H1 (cell line): ENCODE results near the gene BTBD9. TPM values are rescaled to one million over a fixed set of nuclear protein-coding genes. Genes with fewer than 3 reads are reported as not detected.

Experiments used
- CTCF ChIA-PET: fragments of 300-600 bp; sonication (Branson Sonifier 250); formaldehyde crosslinking; loops from one replicate; lab custom pipeline; 2021; ENCODE audit not compliant: partially characterized antibody; lab: Charles Lee
- POLR2A ChIA-PET: fragments of 300-600 bp; sonication (Branson Sonifier 250); formaldehyde crosslinking; loops from one replicate; lab custom pipeline; 2021; ENCODE audit warnings: inconsistent platforms; ENCODE audit not compliant: partially characterized antibody; lab: Charles Lee
- DNase-seq, 2 experiments: peaks; one replicate each; pipeline versions ENCODE4 v3.0.0 to v3.0.0-alpha.2; 2010 to 2022; ENCODE audit warnings: low spot score in 2 of 2, low read depth in 1 of 2, mixed read lengths in 1 of 2
- FAIRE-seq: peaks from 2 replicates; lab custom pipeline; 2011; peaks lifted over from hg19 to GRCh38; lab: Jason Lieb, UNC
- H2AFZ ChIP-seq: 2 replicates; pipeline ENCODE4 v1.8.1; 2012; ENCODE audit warnings: low read length, inconsistent platforms
- H2AK5ac ChIP-seq: 2 replicates; pipeline ENCODE4 v1.6.1; 2013; ENCODE audit warnings: low read depth, low read length
- H2BK120ac ChIP-seq: replicated peaks from 2 replicates; pipeline ENCODE3; 2013; ENCODE audit warnings: low read depth, low read length, inconsistent platforms
- H2BK12ac ChIP-seq: 2 replicates; pipeline ENCODE4 v1.6.1; 2013; ENCODE audit warnings: low read depth, low read length
- H2BK15ac ChIP-seq: 2 replicates; pipeline ENCODE4 v1.6.1; 2013; ENCODE audit warnings: low read length
- H2BK20ac ChIP-seq: 2 replicates; pipeline ENCODE4 v1.6.1; 2013; ENCODE audit warnings: low read length
- H2BK5ac ChIP-seq: 2 replicates; pipeline ENCODE4 v1.6.1; 2013; ENCODE audit warnings: low read depth, low read length
- H3K14ac ChIP-seq: 2 replicates; pipeline ENCODE4 v1.6.1; 2013; ENCODE audit warnings: inconsistent platforms; ENCODE audit not compliant: insufficient read length
- H3K18ac ChIP-seq: 2 replicates; pipeline ENCODE4 v1.6.1; 2013; ENCODE audit warnings: low read length; ENCODE audit errors: extremely low read depth
- H3K23ac ChIP-seq: 2 replicates; pipeline ENCODE4 v1.6.1; 2013; ENCODE audit warnings: inconsistent platforms; ENCODE audit not compliant: insufficient read length
- H3K23me2 ChIP-seq: 2 replicates; pipeline ENCODE4 v1.6.1; 2013; ENCODE audit warnings: low read depth, low read length
- H3K27ac ChIP-seq: 2 replicates; pipeline ENCODE4 v1.6.1; 2011; ENCODE audit warnings: low read depth, low read length, inconsistent platforms
- H3K27me3 ChIP-seq, 4 experiments: replicated peaks in 1 of 4; 1 replicate in 1 of 4; 2 replicates in 3 of 4; pipeline versions ENCODE4 v1.6.1 to v1.8.1; 2011 to 2013; ENCODE audit warnings: low read length in 3 of 4, mild to moderate bottlenecking in 3 of 4, inconsistent platforms in 2 of 4, mixed read lengths in 2 of 4, moderate library complexity in 1 of 4; ENCODE audit not compliant: control insufficient read depth in 3 of 4, insufficient read depth in 3 of 4; ENCODE audit errors: extremely low read depth in 1 of 4
- H3K36me3 ChIP-seq, 4 experiments: 2 replicates each; pipeline versions ENCODE4 v1.6.1 to v1.8.1; 2011 to 2013; ENCODE audit warnings: mild to moderate bottlenecking in 4 of 4, low read length in 3 of 4, moderate library complexity in 2 of 4, control low read depth in 1 of 4, inconsistent platforms in 1 of 4; ENCODE audit not compliant: insufficient read depth in 4 of 4, control insufficient read depth in 2 of 4
- H3K4ac ChIP-seq: replicated peaks from 2 replicates; pipeline ENCODE3; 2013; ENCODE audit warnings: low read length, low read depth, mixed read lengths, inconsistent platforms; ENCODE audit not compliant: insufficient read length
- H3K4me1 ChIP-seq, 4 experiments: replicated peaks in 1 of 4; 1 replicate in 1 of 4; 2 replicates in 3 of 4; pipeline versions ENCODE4 v1.6.1 to v1.8.1; 2011 to 2013; ENCODE audit warnings: low read length in 3 of 4, inconsistent platforms in 2 of 4, mixed read lengths in 1 of 4; ENCODE audit not compliant: insufficient read depth in 4 of 4, control insufficient read depth in 3 of 4
- H3K4me2 ChIP-seq, 2 experiments: 2 replicates each; pipeline versions ENCODE4 v1.6.1 to v1.8.1; 2011 to 2013; ENCODE audit warnings: low read depth in 2 of 2, low read length in 2 of 2, control low read depth in 1 of 2, inconsistent platforms in 1 of 2, mild to moderate bottlenecking in 1 of 2; ENCODE audit not compliant: insufficient read depth in 1 of 2
- H3K4me3 ChIP-seq, 4 experiments: fragments of 200-600, 300-600 bp in 1 of 4; sonication (generic), shearing (Covaris generic), sonication (Bioruptor Twin) in 1 of 4; 2 replicates each; pipeline versions ENCODE4 v1.5.1 to v1.8.1; 2011 to 2016; ENCODE audit warnings: low read length in 4 of 4, low read depth in 3 of 4, control low read depth in 2 of 4, inconsistent platforms in 2 of 4, mild to moderate bottlenecking in 2 of 4, mixed read lengths in 1 of 4, moderate library complexity in 1 of 4; ENCODE audit not compliant: insufficient read depth in 2 of 4; ENCODE audit errors: extremely low read depth in 1 of 4
- H3K56ac ChIP-seq: replicated peaks from 2 replicates; pipeline ENCODE3; 2013; ENCODE audit warnings: low read depth, mild to moderate bottlenecking, mixed read lengths, low read length, inconsistent platforms; ENCODE audit not compliant: insufficient read length
- H3K79me1 ChIP-seq: 2 replicates; pipeline ENCODE4 v1.6.1; 2013; ENCODE audit warnings: low read depth, low read length, control low read depth
- H3K79me2 ChIP-seq, 2 experiments: 2 replicates each; pipeline versions ENCODE4 v1.6.1 to v1.8.1; 2012 to 2013; ENCODE audit warnings: low read length in 2 of 2, mild to moderate bottlenecking in 2 of 2, inconsistent platforms in 1 of 2; ENCODE audit not compliant: insufficient read depth in 2 of 2, control insufficient read depth in 1 of 2
- H3K9ac ChIP-seq, 4 experiments: replicated peaks in 1 of 4; 1 replicate in 1 of 4; 2 replicates in 3 of 4; pipeline versions ENCODE4 v1.6.1 to v1.8.1; 2011 to 2013; ENCODE audit warnings: low read depth in 3 of 4, low read length in 3 of 4, control low read depth in 2 of 4, mild to moderate bottlenecking in 2 of 4, moderate library complexity in 2 of 4, inconsistent platforms in 1 of 4; ENCODE audit errors: extremely low read depth in 1 of 4
- H3K9me3 ChIP-seq, 2 experiments: 2 replicates each; pipeline versions ENCODE4 v1.6.1 to v1.8.1; 2012 to 2013; ENCODE audit warnings: mild to moderate bottlenecking in 2 of 2, moderate library complexity in 2 of 2, control low read depth in 1 of 2, inconsistent platforms in 1 of 2, low read depth in 1 of 2, low read length in 1 of 2, mixed read lengths in 1 of 2; ENCODE audit not compliant: insufficient read depth in 2 of 2
- H4K20me1 ChIP-seq, 2 experiments: replicated peaks in 1 of 2; 2 replicates each; pipeline versions ENCODE3 to v1.8.1; 2011 to 2013; ENCODE audit warnings: inconsistent platforms in 2 of 2, low read length in 2 of 2, mild to moderate bottlenecking in 1 of 2; ENCODE audit not compliant: insufficient read depth in 2 of 2, control insufficient read depth in 1 of 2
- H4K5ac ChIP-seq: 2 replicates; pipeline ENCODE4 v1.6.1; 2013; ENCODE audit warnings: low read length, low read depth, mixed read lengths, inconsistent platforms; ENCODE audit not compliant: insufficient read length
- H4K8ac ChIP-seq: 2 replicates; pipeline ENCODE4 v1.8.0; 2013; ENCODE audit warnings: mild to moderate bottlenecking, moderate library complexity, low read length, inconsistent platforms; ENCODE audit not compliant: insufficient read depth; ENCODE audit errors: extremely low read depth
- H4K91ac ChIP-seq: replicated peaks from 2 replicates; pipeline ENCODE3; 2013; ENCODE audit warnings: low read length, mixed read lengths, inconsistent platforms; ENCODE audit not compliant: insufficient read length
- CEBPB ChIP-seq: IDR thresholded peaks from 2 replicates; pipeline ENCODE4 v1.6.1; 2012; ENCODE audit warnings: low read depth, low read length
- SUZ12 ChIP-seq: fragments of 200-600 bp; sonication (generic); IDR thresholded peaks from 2 replicates; pipeline ENCODE4 v1.6.1; 2012; ENCODE audit warnings: mild to moderate bottlenecking, inconsistent platforms, low read length, moderate library complexity, mixed read lengths
- polyA plus RNA-seq, 7 experiments: library from polyadenylated mRNA; depleted of rRNA in 3 of 7; stranded (reverse) in 5 of 7; unstranded in 2 of 7; fragments of >200 nt in 5 of 7; fragments of 200-250 nt in 2 of 7; gene quantifications; 1 replicate in 5 of 7; 2 replicates in 1 of 7; 4 replicates in 1 of 7; pipeline versions ENCODE4 v1.2.1 to v1.2.3, GENCODE V29; 2011 to 2013; ENCODE audit warnings: missing spikeins in 2 of 7, mixed read lengths in 2 of 7
- total RNA-seq: library from RNA; stranded (reverse); fragmentation: NEBNext Ultra II Directional; extraction: Animal tissue kit (Norgen Biotek cat#: 25700); gene quantifications from 2 replicates; pipeline ENCODE4 v1.2.1, GENCODE V29; 2021

BTBD9 gene
- total and polyA plus RNA-seq, 2 of the 8 experiments (the other 6 are each of a cell fraction or from before 2014, with no cell fraction given), result 0.92 to 4.1 TPM

DNA sequence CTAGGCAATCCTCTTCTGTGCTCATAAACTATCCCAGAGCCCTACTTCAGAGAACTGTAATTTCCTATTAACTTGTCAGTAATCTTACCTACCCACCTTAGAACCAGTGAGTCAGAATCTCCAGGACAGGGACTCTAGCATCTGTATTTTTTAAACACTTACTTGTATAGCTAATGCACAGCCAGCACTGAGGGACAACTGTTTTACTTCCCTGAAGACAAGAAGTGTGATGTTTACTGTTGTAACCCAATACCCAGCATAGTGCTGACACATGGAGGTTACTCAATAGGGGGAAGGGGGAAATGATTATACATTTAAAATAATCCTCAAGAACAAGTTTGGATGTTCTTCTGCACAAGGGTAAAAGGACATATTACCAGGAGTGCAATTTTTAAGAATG, 130.8 kb downstream of the BTBD9 start:
- FAIRE-seq (no peak), DNase-seq (no peak)
- Histone ChIP-seq H2AK5ac (no peak overlapping the region), H2BK12ac (no peak overlapping the region), H3K4ac (no peak overlapping the region), H3K79me1 (no peaks in the 10 kb centered on the region), H4K5ac (no peak overlapping the region), H2BK5ac (no peak overlapping the region), H3K4me2 (no peak overlapping the region), H3K23me2 (no peaks in the 10 kb centered on the region), H3K27me3 (no peaks in the 10 kb centered on the region), H3K18ac (no peak overlapping the region), H3K4me1 (peaks cover 0 to 10% (median 7%) of the 10 kb centered on the region in 4 experiments; a peak in 3 of 7 replicates), H4K20me1 (no peaks in the 10 kb centered on the region), H2AFZ (no peak overlapping the region), H3K36me3 (no peaks in the 10 kb centered on the region), H2BK120ac (no peak overlapping the region), H2BK15ac (no peak overlapping the region), H4K8ac (no peak overlapping the region), H3K79me2 (no peaks in the 10 kb centered on the region), H3K14ac (no peak overlapping the region), H3K4me3 (no peak overlapping the region), H4K91ac (no peak overlapping the region), H2BK20ac (no peak overlapping the region), H3K9me3 (no peaks in the 10 kb centered on the region), H3K27ac (no peak overlapping the region), H3K56ac (no peak overlapping the region), H3K9ac (no peak overlapping the region), H3K23ac (no peak overlapping the region)
- ChIA-PET POLR2A (interaction anchor here (0.6 to 1.6 kb wide), 2 partner anchors 10 to 194 kb away, joined by 3 to 7 read pairs; no protein-coding TSS in a partner anchor), CTCF (interaction anchor here (0.6 to 1.1 kb wide), 4 partner anchors 15 to 130 kb away, joined by 3 to 4 read pairs (median 3); no protein-coding TSS in a partner anchor)
- TF ChIP-seq SUZ12 (no peak), CEBPB (peak; percentile 39; the same call in 1 of the 2 replicates)
